ENCODE data around the gene GAP43.
"Not testable (repeated sequence)": the region's sequence is repeated elsewhere in the genome, so short reads cannot be mapped to it uniquely, and the experiment has no call there.

DNA sequence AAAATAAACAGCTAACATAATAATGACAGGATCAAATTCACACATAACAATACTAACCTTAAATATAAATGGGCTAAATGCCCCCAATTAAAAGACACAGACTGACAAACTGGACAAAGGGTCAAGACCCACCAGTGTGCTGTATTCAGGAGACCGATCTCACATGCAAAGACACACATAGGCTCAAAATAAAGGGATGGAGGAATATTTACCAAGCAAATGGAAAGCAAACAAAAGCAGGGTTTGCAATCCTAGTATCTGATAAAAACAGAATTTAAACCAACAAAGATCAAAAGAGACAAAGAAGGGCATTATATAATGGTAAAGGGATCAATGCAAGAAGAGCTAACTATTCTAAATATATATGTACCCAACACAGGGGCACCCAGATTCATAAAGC, 129.7 kb downstream of the GAP43 start:
- TF ChIP-seq POLR2A, POLR2AphosphoS5 (IDR thresholded peaks at IDR 0.05): not testable (repeated sequence)
- TF ChIP-seq, protein P1, sequence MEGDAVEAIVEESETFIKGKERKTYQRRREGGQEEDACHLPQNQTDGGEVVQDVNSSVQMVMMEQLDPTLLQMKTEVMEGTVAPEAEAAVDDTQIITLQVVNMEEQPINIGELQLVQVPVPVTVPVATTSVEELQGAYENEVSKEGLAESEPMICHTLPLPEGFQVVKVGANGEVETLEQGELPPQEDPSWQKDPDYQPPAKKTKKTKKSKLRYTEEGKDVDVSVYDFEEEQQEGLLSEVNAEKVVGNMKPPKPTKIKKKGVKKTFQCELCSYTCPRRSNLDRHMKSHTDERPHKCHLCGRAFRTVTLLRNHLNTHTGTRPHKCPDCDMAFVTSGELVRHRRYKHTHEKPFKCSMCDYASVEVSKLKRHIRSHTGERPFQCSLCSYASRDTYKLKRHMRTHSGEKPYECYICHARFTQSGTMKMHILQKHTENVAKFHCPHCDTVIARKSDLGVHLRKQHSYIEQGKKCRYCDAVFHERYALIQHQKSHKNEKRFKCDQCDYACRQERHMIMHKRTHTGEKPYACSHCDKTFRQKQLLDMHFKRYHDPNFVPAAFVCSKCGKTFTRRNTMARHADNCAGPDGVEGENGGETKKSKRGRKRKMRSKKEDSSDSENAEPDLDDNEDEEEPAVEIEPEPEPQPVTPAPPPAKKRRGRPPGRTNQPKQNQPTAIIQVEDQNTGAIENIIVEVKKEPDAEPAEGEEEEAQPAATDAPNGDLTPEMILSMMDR (IDR thresholded peaks at IDR 0.05), result not testable (repeated sequence)
